ENCODE data around the gene SLC6A16.

DNA sequence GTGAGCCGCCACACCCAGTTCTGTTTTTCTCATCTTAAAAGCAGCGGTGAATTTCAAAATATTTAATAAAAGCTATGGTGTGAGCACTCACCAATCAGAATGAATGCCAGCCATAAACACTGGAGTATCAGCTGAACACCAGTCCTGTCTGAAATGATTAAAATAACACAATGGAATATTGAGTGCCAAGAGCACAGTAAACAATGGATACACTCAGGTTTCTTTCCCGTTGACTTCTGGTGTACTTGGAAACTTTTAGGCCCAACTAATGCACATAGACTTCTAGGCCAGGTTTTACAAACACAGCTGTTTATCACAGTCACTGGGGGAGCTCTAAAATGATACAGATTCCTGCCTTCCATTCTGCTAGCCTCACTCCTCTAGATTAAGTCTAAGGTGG, 68.3 kb downstream of the SLC6A16 start:
- TF ChIP-seq, protein P1, sequence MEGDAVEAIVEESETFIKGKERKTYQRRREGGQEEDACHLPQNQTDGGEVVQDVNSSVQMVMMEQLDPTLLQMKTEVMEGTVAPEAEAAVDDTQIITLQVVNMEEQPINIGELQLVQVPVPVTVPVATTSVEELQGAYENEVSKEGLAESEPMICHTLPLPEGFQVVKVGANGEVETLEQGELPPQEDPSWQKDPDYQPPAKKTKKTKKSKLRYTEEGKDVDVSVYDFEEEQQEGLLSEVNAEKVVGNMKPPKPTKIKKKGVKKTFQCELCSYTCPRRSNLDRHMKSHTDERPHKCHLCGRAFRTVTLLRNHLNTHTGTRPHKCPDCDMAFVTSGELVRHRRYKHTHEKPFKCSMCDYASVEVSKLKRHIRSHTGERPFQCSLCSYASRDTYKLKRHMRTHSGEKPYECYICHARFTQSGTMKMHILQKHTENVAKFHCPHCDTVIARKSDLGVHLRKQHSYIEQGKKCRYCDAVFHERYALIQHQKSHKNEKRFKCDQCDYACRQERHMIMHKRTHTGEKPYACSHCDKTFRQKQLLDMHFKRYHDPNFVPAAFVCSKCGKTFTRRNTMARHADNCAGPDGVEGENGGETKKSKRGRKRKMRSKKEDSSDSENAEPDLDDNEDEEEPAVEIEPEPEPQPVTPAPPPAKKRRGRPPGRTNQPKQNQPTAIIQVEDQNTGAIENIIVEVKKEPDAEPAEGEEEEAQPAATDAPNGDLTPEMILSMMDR (IDR thresholded peaks at IDR 0.05) = no peak
- TF ChIP-seq EP300 (IDR thresholded peaks at IDR 0.05) = no peak
- TF ChIP-seq POLR2AphosphoS5 (IDR thresholded peaks at IDR 0.05) = no peak
- no peak for TF ChIP-seq POLR2A (IDR thresholded peaks at IDR 0.05)
